ENCODE data around the gene S100A1.

Gene S100A1

DNA sequence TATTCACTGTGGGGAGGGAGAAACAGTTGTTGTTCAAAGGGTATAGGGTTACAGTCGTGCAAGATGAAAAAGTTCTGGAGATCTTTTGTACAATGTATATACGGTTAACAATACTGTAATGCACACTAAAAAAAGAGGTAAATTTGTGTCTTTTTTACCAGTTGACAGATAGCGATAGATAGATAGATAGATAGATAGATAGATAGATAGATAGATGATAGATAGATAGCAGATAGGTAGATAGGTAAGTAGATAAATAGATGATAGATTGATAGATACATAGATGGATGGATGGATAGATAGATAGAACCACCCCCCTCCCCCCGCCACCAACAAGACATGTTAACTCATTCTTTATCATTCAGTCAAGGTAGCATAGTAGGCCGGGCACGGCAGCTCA, 25.5 kb upstream of the S100A1 start:
- Mint-ChIP-seq H3K27ac (no peak overlapping the region), H3K9me3 (no peaks in the 10 kb centered on the region), H3K27me3 (no peaks in the 10 kb centered on the region), H3K4me3 (no peak overlapping the region), H3K36me3 (ENCODE audit: low read depth) (no peaks in the 10 kb centered on the region), H3K4me1 (ENCODE audit: low read depth) (peaks cover 19% of the 10 kb centered on the region)

DNA sequence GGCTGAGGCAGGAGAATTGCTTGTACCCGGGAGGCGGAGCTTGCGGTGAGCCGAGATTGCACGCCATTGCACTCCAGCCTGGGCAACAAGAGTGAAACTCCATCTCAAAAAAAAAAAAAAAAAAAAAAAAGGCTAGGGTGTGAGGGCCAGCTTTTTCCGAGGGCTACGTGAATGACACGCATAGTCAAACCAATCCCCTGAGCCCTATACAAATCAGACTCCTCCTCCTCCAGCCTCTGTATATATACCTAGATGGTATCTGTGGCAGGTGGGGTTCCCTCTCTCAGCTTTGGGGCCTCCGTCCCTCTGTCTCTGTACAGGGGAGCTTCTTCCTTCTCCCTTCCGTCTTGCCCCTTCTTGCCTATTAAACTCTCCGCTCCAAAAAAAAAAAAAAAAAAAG, 22.0 kb upstream of the S100A1 start:
- Mint-ChIP-seq H3K36me3 (ENCODE audit: low read depth) (no peaks in the 10 kb centered on the region), H3K4me3 (no peak overlapping the region), H3K4me1 (ENCODE audit: low read depth) (peaks cover 7% of the 10 kb centered on the region), H3K27me3 (no peaks in the 10 kb centered on the region), H3K9me3 (no peaks in the 10 kb centered on the region), H3K27ac (no peak overlapping the region)

- Mint-ChIP-seq H3K9me3 (no peaks in the 10 kb centered on the region), H3K4me1 (ENCODE audit: low read depth) (no peaks in the 10 kb centered on the region), H3K27ac (no peak overlapping the region), H3K27me3 (no peaks in the 10 kb centered on the region), H3K36me3 (ENCODE audit: low read depth) (no peaks in the 10 kb centered on the region), H3K4me3 (no peak overlapping the region)
Measured at GRCh38 chr1:153607381-153607780, 20.9 kb upstream of the S100A1 start.

DNA sequence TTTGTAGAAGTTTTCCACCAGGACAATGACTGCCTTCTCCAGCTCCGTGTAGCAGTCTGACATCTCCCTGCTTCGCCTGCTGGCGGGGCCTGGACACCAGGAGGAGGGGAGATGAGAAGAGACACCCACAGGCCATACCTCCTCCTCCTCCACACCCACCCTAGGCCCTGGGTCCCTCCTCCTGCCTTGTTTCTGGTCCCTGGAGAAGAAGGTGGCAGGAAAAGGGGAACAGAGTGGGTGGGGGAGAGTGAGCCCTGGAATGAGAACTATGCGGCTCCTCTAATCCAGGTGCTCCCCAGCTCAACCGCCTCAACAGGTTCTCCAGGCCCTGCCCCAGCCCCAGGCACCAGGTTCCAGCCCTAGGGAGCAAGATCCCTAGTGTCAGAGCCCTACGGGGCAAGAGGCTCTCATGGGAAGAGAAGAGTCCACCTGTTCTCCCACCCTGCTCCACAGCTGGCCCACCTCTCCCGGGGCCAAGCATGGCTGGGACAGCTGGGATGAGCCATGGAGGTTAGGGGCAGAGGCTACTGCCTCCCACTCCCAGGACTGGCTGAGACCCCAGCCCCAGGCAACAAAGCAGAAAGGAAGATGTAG, 20.0 kb upstream of the S100A1 start:
- Mint-ChIP-seq H3K4me1 (ENCODE audit: low read depth) (no peaks in the 10 kb centered on the region), H3K27ac (no peak overlapping the region), H3K27me3 (no peaks in the 10 kb centered on the region)

GRCh38 chr1:153608742-153609584, 19.3 kb upstream of the S100A1 start:
- H3K36me3 Mint-ChIP-seq (ENCODE audit: low read depth), result no peaks in the 10 kb centered on the region
- no peak overlapping the region for H3K4me3 Mint-ChIP-seq
- H3K27ac Mint-ChIP-seq, result no peak overlapping the region
- no peaks in the 10 kb centered on the region for H3K9me3 Mint-ChIP-seq
- H3K27me3 Mint-ChIP-seq, result no peaks in the 10 kb centered on the region
- no peaks in the 10 kb centered on the region for H3K4me1 Mint-ChIP-seq (ENCODE audit: low read depth)

More for the DNA sequence above, 20.0 kb upstream of the S100A1 start:
- Mint-ChIP-seq H3K4me3 (no peak overlapping the region), H3K9me3 (no peaks in the 10 kb centered on the region), H3K36me3 (ENCODE audit: low read depth) (no peaks in the 10 kb centered on the region)

DNA sequence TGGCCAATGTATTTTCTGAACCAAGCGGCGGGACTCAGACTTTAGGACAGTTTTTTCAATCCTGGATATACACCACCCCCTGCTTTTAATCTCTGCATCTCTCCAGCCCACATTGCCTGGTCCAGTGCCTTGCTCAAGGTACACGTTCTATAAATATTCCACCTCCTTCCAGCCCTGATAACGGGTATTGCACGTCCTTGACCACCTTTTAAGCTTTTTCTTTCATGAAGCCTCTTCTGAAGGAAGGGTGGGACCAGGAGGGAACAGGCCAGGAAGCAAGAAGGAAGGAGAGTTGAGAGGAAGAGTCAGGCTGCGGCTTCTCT, 18.7 kb upstream of the S100A1 start:
- Mint-ChIP-seq H3K9me3 (no peaks in the 10 kb centered on the region), H3K27me3 (no peaks in the 10 kb centered on the region), H3K36me3 (ENCODE audit: low read depth) (no peaks in the 10 kb centered on the region), H3K27ac (no peak overlapping the region), H3K4me1 (ENCODE audit: low read depth) (no peaks in the 10 kb centered on the region), H3K4me3 (no peak overlapping the region)

DNA sequence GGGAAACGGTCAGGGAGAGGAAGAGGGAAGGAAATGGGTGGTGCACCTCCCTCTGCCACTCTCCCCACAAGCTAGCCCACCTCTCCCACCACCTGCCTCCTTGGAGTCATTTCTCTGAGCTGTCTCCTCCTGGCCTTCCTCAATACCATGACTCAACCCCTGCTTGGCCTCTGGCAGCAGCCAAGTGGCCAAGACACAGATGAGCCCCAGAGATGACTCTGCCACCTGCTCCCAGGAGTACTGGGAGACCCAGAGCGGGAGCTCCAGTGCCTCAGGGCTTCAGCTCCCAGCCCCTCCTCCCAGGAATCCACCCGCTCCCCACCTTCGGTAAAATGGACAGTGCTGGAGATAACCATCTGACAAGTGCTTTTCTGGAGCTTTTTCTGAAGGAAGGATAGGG, 17.9 kb upstream of the S100A1 start:
- no peaks in the 10 kb centered on the region for H3K4me1 Mint-ChIP-seq (ENCODE audit: low read depth)
- no peaks in the 10 kb centered on the region for H3K9me3 Mint-ChIP-seq
- H3K36me3 Mint-ChIP-seq (ENCODE audit: low read depth), result no peaks in the 10 kb centered on the region
- H3K4me3 Mint-ChIP-seq, result no peak overlapping the region
- H3K27ac Mint-ChIP-seq, result peak overlapping the region; percentile 57
- H3K27me3 Mint-ChIP-seq, result no peaks in the 10 kb centered on the region

GRCh38 chr1:153610811-153611301, 17.4 kb upstream of the S100A1 start:
- Mint-ChIP-seq H3K4me3 (no peak overlapping the region), H3K27me3 (no peaks in the 10 kb centered on the region), H3K9me3 (no peaks in the 10 kb centered on the region), H3K36me3 (ENCODE audit: low read depth) (no peaks in the 10 kb centered on the region), H3K27ac (no peak overlapping the region), H3K4me1 (ENCODE audit: low read depth) (peaks cover under 1% of the 10 kb centered on the region)

DNA sequence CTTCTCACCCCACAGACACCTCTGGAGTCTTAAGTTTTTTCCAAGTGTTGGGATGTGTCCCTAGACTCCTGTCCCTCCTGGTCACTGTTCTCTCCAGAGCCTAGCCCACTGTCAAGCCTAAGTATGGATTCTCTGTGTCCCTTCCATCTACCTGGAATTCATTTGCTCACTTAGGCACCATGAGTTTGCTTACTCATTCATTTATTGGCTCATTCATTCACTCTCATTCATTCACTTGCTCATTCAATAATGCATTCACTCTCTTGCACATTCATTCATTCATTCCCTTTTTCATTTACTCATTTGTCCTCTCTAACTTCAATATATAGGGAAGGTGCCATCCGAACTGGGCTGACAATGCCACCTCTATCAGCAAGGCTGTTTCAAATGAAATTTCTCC, 16.9 kb upstream of the S100A1 start:
- H3K27me3 Mint-ChIP-seq, result no peaks in the 10 kb centered on the region
- peaks cover 4% of the 10 kb centered on the region for H3K4me1 Mint-ChIP-seq (ENCODE audit: low read depth)
- H3K4me3 Mint-ChIP-seq, result no peak overlapping the region
- no peaks in the 10 kb centered on the region for H3K9me3 Mint-ChIP-seq
- no peak overlapping the region for H3K27ac Mint-ChIP-seq
- no peaks in the 10 kb centered on the region for H3K36me3 Mint-ChIP-seq (ENCODE audit: low read depth)

DNA sequence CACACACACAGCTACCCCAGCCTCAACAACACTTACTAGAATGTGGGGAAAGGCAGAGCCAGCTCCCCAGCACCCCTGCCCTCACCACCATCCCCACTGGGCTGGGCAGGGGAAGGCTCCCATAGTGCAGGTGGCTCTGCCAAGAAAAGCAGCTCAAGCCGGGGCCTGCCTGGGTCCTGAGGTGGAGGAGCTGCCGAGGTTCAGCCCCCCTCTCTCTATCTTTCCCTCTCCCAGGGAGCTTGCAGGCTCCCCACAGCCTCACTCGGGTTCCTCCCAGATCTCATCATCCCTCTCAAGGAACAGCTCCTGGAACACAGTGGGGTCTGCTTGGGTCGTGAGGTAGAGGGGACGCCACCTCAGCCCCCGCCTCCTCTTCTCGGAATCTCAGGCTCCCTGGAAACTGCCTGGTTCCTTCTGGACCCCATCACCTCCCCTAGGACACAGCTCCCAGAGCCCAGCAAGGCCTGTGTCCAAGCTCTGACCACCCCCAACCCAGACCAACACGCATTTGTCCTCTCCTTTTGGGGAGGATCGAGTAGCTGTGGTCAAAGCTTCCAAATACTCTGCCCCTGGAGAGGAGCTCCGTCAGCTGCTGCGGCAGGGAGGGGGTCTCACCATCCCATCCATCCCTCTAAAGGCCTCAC, 16.0 kb upstream of the S100A1 start:
- Mint-ChIP-seq H3K27ac (no peak overlapping the region), H3K9me3 (no peaks in the 10 kb centered on the region), H3K4me1 (ENCODE audit: low read depth) (peaks cover 4% of the 10 kb centered on the region)

GRCh38 chr1:153612755-153613331, 15.4 kb upstream of the S100A1 start, which contains the start of gene S100A16:
Gene S100A16, minus strand, starts transcription at chr1:153613137. Its CDS starts 4,986 bp downstream, at chr1:153608151.
- no peaks in the 10 kb centered on the region for H3K27me3 Mint-ChIP-seq
- no peak within 1 kb of the TSS for H3K27ac Mint-ChIP-seq

More for the DNA sequence above, 16.0 kb upstream of the S100A1 start:
- Mint-ChIP-seq H3K36me3 (ENCODE audit: low read depth) (no peaks in the 10 kb centered on the region), H3K4me3 (no peak overlapping the region), H3K27me3 (no peaks in the 10 kb centered on the region)

GRCh38 chr1:153613406-153613805, 14.8 kb upstream of the S100A1 start:
- no peaks in the 10 kb centered on the region for H3K9me3 Mint-ChIP-seq
- peaks cover 4% of the 10 kb centered on the region for H3K4me1 Mint-ChIP-seq (ENCODE audit: low read depth)
- H3K36me3 Mint-ChIP-seq (ENCODE audit: low read depth), result no peaks in the 10 kb centered on the region
- H3K27ac Mint-ChIP-seq, result no peak overlapping the region
- H3K27me3 Mint-ChIP-seq, result no peaks in the 10 kb centered on the region
- no peak overlapping the region for H3K4me3 Mint-ChIP-seq

More at GRCh38 chr1:153612755-153613331, 15.4 kb upstream of the S100A1 start, which contains the start of gene S100A16:
- Mint-ChIP-seq H3K9me3 (no peaks in the 10 kb centered on the region), H3K4me3 (no peak within 1 kb of the TSS), H3K4me1 (ENCODE audit: low read depth) (peaks cover 4% of the 10 kb centered on the region), H3K36me3 (ENCODE audit: low read depth) (no peaks in the 10 kb centered on the region)

- H3K27ac Mint-ChIP-seq, result no peak overlapping the region
Measured at GRCh38 chr1:153614189-153614900, 13.9 kb upstream of the S100A1 start.

DNA sequence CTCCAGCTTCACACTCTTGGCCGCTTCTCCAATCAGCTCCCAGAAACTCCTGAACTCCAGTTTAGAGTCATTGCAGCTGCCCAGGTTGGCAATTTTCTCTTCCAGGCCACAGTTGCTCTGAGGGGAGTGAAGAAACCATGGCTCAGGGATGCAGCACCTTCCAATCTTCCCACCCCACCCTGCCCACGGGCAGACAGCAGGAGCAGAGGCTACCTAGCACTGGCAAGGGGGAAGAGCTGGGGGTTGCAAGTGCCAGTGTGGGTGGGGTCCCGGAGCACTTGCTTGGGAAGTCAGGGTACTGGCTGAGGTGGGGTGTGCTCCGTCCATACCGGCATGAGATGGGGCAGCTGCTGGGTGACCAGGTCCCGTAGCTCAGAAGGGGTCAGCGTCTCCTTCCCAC, 13.3 kb upstream of the S100A1 start:
- H3K4me3 Mint-ChIP-seq, result no peak overlapping the region
- H3K36me3 Mint-ChIP-seq (ENCODE audit: low read depth), result no peaks in the 10 kb centered on the region
- no peaks in the 10 kb centered on the region for H3K27me3 Mint-ChIP-seq
- H3K4me1 Mint-ChIP-seq (ENCODE audit: low read depth), result peaks cover 4% of the 10 kb centered on the region
- H3K27ac Mint-ChIP-seq, result no peak overlapping the region
- no peaks in the 10 kb centered on the region for H3K9me3 Mint-ChIP-seq

More at GRCh38 chr1:153614189-153614900, 13.9 kb upstream of the S100A1 start:
- Mint-ChIP-seq H3K27me3 (no peaks in the 10 kb centered on the region), H3K9me3 (no peaks in the 10 kb centered on the region), H3K4me1 (ENCODE audit: low read depth) (peaks cover 4% of the 10 kb centered on the region), H3K36me3 (ENCODE audit: low read depth) (no peaks in the 10 kb centered on the region), H3K4me3 (no peak overlapping the region)
